SW 1271 (cell line): Measurements from ENCODE around the gene GAK.

Experiments used
- DNase-seq, 2 experiments: peaks; one replicate each; lab custom pipeline; 2025; lab: John Stamatoyannopoulos, UW

GAK gene

DNA sequence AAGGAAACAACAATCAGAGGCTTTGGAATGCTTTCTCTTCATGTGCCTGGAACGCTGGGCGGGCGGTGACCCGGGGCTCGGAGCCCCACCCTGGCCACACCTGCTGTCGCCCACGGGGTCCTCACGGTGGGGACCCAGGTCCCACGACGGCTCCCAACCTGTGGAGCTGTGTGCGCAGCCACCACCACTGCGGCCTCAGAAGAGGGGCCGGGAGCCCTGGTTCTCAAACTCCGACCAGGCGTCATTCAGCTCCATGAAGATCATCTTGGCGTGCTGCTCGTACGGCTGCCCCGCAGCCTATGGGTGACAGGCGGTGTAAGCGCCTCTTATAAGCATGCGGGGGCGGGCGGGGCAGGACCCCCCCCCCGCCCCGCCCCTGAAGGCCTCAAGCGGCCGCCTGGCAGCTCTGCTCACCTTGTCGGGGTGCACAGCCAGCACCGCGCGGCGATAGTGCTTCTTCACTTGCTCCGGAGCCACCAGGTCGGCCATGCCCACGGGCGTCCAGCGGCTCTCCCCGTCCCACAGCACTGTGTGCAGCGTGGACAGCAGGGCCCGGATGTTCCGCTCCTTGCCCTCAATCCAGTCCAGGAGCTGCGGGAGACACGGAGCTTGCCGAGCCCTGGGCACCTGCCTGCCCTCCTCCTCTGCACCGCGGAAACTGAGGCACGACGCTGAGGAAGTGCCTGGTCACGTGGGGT lies 82.5 kb downstream of the GAK start:
- DNase-seq, result no peak

DNA sequence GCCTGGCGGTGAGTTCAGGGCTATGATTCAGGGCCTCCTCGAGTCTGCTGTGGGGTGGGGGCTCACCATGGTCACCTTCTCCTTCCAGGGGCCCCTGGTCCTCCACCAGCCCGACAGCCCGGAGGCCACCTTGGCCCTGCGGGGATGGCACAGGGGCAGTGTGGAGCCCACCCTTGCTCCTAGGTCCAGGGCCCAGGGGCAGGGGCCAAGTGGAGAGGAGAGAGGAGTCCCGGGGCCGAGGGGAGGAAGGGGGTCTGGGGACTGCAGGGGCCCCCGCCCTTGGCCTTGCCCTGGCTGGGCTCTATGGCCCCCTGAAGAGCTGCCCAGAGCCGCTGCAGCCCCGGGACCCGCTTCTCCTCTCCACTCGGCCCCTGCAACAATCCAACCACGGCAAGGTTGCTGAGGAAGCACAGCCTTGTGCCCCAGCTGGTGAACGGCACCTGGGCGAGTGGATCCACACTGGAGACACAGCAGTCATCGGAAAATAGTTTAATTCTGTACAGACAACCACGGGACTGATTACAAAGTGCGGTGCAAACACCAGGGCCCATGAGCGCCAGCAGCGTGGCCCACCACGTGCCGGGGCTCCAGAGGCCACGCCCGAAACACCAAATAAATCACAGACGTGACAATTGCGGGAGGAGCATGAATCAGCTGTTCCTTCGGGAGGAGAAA lies 83.2 kb downstream of the GAK start:
- DNase-seq, result no peak

DNA sequence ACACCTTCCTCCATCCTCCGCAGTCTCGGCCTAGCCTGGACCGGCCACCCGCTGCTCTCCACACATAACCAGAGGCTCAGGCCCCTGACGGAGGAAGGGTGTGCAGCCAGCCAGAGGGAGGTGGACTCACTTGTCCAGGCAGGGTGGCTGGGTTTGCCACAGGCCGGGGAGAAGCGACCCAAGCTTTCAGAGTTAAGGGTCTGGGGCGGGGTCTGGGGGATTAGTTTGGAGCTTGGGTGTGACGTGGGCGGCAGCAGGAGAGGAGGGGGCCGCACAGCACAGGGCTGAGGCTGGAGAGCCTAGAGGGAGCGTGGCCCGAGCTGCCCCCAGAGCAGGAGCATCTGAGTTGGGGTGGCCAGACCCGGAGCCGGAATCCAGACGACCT lies 83.8 kb downstream of the GAK start:
- no peak for DNase-seq

DNA sequence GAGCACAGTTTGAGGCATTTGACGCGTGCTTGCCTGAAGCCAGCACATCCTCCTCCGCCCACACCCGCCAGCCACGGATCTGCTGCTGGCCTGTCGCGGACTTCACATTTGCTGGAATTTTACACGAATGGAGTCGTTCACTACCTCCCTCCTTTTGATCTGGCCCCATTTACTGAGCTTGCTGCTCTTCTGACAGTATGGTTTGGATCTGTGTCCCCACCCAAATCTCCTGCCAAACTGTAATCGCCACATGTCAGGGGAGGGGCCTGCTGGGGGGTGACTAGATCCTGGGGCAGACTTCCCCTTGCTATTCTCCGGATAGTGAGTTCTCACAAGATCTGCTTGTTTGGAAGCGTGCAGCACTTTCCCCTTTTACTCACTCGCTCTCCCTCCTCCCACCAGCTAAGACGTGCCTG lies 86.3 kb downstream of the GAK start:
- no peak for DNase-seq

DNA sequence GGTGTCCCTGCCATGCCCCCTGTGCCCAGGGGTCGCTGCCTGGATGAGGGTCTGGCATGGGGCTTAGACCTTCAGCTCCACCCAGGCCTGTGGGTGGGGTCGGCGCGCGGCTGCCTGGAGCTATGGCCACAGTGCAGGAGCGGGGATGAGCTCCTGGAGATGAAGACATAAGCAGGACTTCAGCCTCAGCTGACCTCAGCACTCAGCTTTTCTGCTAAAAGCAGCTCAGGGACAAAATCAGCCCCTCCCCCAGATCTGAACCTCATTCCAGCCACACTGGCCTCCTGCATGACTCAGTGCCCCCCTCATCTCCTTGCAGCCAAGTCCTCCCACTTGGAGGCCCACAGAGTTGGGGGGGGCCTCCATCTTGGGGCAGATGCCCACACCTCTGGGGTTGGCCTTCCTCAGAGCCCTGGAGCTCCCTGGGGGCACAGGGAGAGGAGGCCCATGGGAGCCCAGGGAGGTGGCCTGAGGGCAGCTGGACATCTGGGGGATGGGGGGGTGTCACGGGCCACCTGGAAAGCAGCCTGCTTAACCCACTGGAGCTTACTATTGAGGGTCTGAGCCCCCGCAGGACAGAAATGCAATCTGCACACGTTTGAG lies 86.8 kb downstream of the GAK start:
- DNase-seq, result no peak

DNA sequence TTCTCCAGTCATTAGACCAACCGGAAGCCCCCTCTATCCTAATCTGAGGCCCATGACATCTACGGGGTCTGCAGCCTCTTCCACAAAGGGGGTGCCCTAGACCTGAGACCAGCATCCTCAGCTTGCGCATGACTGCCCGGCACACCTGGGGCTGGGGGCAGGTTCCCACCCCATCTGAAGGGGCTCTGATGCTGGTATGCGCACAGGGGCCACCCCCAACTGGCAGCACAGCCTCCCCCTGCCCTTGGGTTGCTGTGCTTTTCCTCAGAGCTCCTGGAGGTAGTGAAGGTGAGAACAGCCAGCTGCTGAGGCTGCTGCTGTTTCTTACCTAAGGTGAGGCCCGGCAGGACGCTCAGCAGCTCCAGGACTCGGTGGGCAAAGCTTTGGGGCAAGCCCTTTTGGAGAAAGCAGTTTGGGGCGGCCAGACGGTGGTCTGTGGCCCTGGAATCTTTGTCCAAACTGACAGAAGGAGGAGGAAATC lies 87.3 kb downstream of the GAK start:
- no peak for DNase-seq

DNA sequence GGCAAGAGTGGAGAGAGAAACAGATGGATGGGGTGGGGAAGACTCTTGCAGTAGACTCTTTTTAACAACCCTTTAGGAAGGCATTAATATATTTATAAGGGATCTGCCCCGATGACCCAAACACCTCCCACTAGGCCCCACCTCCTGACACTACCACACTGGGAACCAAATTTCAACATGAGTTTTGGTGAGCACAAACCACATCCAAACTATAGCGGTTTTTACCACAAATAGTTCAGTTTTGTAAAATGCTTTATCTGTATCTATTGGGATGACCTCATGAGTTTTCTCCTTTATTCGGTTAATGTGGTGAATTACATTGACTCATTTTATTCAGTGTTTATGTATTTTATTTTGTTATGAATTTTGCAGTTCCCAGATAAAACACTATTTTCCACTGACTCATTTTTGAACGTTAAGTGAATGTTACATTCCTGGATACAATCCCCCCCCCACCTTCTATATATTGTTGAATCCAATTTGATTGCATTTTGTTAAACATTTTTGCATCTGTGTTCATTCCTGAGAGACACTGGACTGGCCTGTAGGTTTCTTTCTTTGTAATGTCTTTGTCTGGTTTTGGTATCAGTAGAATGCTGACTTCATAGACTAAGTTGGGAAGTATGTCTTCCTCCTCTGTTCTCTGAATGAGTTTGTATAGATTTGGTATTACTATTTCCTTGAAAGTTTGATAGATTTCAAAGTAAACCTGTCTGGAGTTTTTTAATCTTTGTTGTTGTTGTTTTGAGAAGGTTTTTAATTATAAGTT lies 92.3 kb downstream of the GAK start:
- no peak for DNase-seq

DNA sequence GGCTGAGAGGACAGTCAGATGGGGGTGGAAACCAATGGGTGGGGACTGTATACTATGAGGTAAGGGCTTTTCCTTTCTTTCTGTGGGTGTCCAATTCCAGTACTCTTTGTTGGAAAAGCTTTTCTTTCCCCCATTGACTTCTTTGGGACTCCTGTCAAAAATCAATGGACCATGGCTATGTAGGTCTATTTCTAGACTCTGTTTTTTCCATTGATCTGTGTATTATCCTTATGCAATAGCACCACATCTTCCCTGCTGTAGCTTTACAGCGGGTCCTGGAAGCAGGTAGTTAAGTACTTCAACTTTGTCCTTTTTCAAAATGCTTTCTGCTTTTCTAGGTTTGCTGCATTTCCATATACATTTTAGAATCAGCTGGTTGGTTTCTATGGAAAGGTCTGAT lies 94.3 kb downstream of the GAK start:
- no peak for DNase-seq

DNA sequence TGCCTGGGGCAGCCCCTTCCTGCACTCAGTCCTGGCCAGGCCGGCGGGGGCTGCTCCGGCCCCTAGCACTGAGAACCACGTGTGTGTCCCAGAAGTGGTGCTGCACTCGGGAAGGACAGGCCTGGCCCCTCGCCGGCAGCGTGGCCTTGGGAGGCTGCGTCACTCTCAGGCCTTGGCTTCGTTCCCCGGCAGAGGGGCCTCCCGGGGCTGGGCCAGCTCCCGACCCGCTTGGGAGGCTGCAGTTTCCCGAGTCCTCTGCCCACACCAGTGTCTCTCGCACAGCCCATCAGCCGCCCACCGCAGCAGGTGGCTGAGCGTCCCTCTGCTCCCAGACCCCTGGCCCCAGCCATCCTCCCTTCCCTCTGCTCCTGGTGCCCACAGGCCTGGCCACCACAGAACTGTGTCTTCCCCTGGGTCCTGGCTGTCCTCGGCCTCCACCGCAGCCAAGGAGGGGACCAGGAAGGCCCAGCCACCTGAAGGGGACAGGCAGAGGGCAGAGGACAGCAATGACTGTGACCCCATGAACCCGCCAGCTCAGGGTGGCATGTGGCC lies 95.3 kb downstream of the GAK start:
- DNase-seq, result no peak

DNA sequence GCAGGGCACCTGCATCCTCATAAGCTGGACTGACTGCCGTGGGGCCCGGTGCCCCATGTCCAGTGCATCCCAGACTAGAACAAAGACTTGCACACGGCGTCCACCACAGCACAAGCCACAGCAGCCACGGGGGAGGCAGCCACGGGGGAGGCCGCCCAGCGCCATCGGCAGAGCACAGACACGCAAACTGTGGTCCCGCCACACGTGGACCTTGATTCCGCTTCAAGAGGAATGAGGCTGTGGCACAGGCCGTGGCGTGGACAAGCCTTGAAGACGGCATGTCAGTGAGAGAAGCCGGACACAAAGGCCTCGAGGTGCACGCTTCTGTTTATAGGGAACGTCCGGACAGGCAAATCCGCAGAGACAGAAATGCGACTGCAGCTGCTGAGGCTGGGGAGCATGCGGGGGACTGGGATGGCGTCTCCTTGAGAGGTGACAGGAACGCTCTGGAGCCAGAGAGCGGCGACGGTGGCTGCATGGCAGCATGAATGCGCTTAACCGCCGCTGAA lies 96.1 kb downstream of the GAK start:
- no peak for DNase-seq

DNA sequence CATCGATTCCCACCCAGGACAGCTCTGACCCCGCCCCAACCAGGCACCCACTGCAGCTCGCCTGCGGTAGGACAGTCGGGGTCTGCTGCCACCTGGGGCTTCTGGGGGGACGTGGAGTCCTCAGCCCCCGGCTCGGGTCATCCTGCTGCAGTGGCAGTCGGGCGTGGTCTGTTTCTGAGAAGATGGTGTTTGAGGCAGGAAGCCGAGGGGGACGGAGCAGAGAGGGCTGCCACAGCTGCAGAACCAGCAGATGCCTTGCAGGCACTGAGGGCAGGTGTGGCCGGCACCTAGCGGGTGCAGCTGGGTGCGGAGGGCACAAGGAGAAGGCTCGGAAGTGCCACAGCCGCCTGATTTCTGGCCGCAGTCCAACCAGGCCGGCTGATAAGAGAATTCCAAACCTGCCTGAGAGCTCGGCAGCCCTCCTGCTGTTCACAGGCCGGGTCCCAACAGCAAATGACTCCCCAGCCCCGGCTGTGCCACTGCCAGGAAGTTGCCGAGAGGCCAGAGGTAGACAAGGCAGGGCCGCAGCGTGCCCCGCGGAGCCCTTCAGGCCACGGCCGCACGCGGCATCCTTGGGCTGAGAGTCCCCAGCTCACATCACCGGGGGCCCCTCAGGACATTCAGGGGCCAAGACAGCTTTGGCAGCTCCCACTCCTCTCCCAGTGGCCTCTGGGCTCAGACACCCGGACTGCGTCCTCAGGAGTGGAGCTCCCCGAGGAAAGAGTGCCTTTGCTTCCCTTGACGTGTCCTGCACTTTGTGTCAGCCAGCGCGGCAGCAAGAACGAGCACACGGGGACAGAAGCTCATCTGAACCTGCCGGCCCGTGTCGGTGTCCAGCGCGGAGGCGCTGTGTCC lies 96.7 kb downstream of the GAK start:
- DNase-seq, result no peak

DNA sequence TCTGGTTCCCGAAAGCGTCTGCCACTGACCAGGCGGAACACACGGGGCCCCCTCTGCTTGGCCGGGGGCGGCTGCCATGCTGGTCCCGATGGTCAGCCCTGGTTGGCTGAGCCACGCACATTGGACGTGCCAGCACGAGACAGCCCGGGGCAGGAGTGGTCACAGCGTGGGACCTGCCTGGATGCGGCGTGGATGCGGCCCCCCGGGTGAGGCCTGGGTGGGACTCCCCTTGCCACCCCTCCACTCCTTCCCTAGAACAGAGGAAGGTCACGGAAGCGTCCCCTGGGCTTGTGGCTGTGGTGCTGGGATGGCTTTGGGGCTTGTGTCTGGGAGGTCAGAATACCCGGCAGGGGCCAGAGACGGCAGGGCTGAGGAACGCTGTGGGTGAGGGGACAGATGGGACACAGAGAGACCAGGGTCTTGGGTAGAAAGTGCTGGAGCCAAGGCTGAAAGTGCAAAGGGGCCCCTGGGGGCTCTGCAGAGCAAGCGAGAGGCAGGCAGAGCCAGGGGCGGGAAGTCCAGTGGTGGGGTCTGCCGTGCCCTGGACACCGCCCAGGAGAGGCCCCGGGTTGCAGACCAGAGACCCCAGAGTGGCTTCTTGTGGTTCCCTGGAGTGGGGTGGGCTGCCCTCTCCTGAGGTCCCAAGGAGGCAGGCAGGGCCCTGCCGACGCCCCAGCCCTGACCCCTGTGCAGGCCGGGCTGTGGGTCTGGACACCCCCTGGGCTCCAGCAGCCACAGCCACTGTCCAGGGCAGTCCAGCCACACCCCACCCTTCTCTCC lies 97.6 kb downstream of the GAK start:
- no peak for DNase-seq

DNA sequence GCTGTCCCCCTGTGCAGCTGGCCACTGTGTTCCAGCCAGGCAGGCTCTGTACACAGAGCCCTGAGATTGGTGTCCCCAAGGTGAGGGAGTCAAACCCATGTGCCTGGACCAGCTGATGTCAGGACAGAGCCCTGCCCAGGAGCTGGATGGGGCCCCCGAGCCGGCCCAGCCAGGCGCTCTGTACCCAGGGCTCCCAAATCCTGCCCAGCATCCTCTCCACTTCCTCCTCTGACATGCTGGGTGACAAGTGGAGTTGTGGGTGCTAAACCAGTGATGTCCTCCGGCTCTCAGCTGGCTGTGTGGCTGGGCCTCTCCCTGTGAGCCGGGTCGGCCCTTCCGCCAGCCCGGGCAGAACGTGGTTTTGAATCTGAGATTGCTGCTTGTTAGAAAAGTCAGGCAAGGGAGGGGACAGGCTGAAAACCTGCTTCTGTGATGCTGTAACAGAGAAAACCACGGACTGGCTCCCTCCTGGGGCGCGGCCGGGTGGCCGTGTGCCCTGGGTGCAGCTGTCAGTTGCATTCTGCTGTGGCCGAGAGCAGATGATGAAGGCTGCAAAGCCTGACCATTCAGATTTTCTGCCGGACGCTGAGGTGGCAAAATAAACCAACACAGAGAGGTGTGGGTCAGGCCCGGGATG lies 98.3 kb downstream of the GAK start:
- no peak for DNase-seq

DNA sequence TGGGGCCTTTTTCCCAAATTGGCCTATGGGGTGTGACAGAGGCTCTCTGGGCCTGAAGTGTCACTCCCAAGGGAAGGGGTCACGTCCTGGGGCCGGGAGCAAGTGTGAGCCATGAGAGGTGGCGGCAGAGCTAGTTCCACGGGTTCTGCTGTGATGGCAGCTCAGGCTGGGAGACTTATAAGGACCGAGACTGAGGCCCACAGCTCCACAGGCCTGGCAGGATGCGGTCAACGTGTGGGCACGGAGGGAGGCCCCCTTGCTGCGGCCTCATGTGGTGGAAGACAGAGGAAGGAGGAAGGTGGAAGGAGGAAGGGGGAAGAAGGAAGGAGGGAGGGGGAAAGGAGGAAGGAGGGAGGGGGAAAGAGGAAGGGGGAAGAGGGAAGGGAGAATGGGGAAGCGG lies 99.0 kb downstream of the GAK start:
- no peak for DNase-seq

DNA sequence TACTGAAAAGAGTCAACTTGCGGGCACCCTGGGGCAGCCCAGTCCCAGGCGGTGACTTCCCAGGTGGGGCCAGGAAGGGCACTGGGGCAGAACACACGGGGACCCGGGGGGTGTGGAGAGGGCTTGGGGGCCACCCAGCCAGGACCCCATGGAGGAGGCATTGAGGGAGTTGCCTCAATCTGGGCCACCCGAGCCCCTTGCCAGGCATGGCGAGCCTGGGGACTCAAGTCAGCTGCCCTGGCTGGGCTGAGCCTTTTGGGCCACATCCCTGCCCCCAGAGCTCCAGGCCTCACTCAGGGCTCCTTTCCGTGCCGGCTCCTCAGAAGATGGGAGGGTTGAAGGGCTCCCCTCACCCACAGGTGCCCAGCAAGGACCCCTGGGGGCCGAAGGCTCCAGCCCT lies 99.6 kb downstream of the GAK start:
- DNase-seq, result no peak

DNA sequence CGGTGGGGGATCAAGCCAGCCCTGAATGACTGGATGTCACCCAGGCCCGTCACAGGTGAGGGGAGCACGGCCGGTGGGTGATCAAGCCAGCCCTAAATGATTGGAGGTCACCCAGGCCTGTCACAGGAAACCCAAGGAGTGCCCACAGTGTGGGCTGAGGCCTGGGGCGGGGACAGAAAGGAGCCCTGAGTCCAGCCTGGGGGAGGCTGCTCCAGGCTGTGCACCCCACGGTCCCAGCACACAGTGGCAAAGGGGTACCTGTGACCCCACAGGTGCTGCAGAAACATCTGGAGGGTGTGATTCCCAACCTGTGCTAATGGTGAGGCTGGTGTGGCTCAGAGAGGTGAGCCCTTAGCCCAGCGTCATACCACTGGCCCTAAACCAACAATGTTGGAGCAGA lies 100.0 kb downstream of the GAK start:
- no peak for DNase-seq

DNA sequence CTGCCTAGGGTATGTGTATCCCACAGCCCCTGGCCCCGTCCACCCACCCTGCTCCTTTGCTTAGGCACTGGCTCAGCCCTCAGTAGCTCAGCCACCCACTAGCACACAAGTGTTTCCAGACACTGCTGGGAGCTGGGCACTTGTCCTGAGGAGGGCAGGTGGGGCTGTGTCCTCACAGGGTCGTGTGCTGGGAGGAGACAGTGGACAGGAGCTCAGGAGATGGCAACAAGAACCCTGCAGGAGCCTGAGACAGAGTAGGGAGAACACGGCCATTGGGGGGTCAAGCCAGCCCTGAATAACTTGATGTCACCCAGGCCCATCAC lies 100.7 kb downstream of the GAK start:
- no peak for DNase-seq

DNA sequence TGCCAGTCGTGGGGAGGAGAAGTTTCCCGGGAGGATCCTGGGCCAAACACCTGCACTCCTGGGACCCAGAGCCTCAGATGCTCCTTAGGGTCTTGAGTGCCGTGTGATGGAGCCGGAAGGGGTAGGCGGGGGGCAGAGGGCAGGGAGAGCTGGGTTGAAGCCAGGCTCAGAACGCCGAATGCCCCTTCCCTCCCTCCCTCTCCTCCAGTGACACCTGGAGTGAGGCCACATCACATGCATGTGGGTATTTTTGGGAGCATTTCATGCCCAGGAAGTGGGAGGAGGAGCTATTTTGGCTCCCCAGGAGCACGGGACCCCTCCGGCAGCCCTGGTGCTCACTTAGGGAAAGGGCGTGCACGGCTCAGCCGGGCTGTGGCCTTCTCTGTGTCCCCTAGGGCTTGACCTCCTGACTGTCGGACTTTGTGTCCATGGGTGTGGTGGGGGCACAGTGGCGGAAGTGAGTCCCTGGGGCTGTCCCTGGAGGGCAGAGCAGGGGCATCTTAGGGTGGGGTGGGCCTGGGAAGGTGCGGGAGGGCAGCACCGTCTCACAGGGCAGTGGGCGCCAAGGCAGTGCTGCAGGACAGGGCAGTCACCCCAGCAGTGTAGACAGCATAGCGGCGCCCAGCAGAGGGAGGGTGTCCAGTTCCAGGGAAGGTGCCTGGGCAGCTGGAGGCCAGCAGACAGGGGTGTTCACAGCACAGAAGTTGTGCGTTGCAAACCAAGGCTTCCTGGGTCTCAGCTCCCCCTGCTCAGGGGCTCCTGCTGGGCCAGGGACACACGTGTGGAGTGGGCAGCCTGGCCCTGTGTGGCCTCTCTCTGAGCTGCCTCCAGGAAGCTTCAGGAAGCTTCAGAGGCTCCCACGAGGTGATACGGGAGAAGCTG lies 101.3 kb downstream of the GAK start:
- DNase-seq, result no peak
